HG02938 (cell line): ENCODE measurements around the gene SAMM50.
"Not testable (repeated sequence)": the region's sequence is repeated elsewhere in the genome, so short reads cannot be mapped to it uniquely, and the experiment has no call there.

ENCODE experiments used
- ATAC-seq: cut with Tn5 transposase; IDR thresholded peaks from one replicate; pipeline ENCODE4 v1.9.1; 2021; ENCODE audit warnings: mild to moderate bottlenecking, moderate library complexity; ENCODE audit not compliant: unreplicated experiment

The SAMM50 gene

DNA sequence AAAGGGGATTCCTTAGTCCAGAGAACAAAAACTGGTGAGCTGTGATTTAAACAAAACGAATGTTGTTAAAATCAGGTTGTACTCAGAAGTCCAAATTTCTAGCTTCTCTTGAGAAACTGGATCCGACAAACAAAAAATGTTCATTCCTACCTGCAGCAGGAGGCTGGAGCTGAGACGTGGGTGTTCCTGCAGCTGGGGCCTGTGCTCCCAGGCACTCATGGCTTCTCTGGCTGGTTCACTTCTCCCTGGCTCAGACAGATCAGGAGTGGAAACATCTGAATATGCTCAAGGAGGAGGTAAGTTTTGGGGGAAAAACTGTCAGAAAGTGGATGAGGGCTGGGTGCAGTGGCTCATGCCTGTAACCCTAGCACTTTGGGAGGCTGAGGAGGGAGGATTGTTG is 44.1 kb downstream of the SAMM50 start:
- ATAC-seq = no peak

- no peak for ATAC-seq
Observed at GRCh38 chr22:44000123-44000522, 44.9 kb downstream of the SAMM50 start.

GRCh38 chr22:44001521-44001920 is 46.3 kb downstream of the SAMM50 start:
- no peak for ATAC-seq

GRCh38 chr22:44002324-44002723 is 47.1 kb downstream of the SAMM50 start:
- no peak for ATAC-seq

GRCh38 chr22:44002997-44003396 is 47.8 kb downstream of the SAMM50 start:
- no peak for ATAC-seq

- no peak for ATAC-seq
Observed at GRCh38 chr22:44003405-44004103, 48.3 kb downstream of the SAMM50 start.

DNA sequence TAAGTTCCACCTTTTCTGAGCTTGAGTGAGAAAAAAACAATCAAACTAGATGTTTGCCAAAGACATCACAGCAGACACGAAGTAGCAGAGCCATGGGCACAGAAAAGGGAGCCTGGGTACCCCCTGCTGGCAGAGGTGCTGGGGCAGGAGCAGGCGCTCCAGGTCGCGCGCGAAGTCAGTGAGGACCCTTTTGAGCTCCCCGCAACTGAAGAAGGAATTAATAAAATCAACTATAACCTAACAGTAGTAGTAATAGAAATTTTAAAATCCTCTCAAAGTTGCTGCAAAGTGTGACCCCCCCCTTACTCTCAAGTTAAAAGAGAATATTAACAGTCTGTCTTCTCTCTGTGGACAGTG is 48.8 kb downstream of the SAMM50 start:
- no peak for ATAC-seq

DNA sequence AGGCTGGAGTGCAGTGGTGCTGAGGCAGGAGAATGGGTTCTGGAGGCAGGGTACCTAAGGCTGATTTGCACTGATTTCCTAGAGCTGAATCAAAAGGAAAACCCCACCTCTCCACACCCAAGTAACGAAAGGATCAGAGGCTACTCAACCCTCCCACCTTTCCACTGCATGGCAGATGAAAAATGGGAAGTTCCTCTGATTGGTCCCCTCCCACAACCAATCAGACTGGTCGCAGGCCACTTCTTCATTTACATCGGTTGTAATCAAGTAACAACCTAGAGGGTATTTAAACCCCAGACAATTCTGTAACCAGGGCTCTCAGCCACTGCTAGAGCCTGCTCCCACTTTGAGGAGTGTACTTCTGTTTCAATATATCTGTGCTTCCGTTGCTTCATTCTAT is 50.3 kb downstream of the SAMM50 start:
- no peak for ATAC-seq

GRCh38 chr22:44012162-44012561 is 56.9 kb downstream of the SAMM50 start:
- ATAC-seq = no peak

DNA sequence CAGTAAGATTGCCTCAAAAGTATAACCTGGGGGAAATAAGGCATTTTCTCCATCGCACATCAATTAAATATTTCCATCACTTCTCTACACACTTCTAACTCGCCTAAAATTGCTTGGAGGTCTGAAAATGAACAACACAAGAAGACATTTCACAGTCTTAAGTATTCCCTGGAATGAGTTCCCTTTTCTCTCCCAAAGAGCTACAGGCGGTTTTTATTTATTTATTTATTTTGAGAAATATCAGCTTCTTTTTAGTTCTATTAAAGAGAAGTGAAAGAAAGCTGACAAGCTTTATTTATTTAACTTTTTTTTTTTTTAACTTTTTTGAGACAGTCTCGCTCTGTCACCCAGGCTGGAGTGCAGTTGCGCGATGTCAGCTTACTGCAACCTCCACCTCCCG is 57.3 kb downstream of the SAMM50 start:
- ATAC-seq = no peak

- ATAC-seq = no peak
Observed at GRCh38 chr22:44014241-44014640, 59.0 kb downstream of the SAMM50 start.

GRCh38 chr22:44016586-44016985 is 61.3 kb downstream of the SAMM50 start:
- ATAC-seq = not testable (repeated sequence)

GRCh38 chr22:44018594-44018993 is 63.4 kb downstream of the SAMM50 start:
- ATAC-seq = no peak

DNA sequence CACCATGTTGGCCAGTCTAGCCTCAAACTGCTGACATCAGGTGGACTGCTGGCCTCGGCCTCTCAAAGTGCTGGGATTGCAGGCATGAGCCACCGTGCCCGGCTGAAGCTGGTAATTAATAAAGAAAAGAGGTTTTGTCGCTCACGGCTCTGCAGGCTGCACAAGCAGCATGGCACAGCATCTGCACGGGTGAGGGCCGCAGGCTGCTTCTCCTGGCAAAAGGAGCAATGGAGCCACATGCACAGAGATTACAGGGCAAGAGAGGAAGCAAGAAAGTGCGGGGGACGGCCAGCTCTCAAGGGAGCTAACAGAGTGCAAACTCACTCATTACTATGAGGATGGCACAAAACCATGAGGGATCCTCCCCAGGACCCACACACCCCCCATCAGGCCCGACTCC is 64.2 kb downstream of the SAMM50 start:
- no peak for ATAC-seq

GRCh38 chr22:44019846-44020245 is 64.6 kb downstream of the SAMM50 start:
- ATAC-seq = no peak

GRCh38 chr22:44020981-44021380 is 65.7 kb downstream of the SAMM50 start:
- no peak for ATAC-seq

DNA sequence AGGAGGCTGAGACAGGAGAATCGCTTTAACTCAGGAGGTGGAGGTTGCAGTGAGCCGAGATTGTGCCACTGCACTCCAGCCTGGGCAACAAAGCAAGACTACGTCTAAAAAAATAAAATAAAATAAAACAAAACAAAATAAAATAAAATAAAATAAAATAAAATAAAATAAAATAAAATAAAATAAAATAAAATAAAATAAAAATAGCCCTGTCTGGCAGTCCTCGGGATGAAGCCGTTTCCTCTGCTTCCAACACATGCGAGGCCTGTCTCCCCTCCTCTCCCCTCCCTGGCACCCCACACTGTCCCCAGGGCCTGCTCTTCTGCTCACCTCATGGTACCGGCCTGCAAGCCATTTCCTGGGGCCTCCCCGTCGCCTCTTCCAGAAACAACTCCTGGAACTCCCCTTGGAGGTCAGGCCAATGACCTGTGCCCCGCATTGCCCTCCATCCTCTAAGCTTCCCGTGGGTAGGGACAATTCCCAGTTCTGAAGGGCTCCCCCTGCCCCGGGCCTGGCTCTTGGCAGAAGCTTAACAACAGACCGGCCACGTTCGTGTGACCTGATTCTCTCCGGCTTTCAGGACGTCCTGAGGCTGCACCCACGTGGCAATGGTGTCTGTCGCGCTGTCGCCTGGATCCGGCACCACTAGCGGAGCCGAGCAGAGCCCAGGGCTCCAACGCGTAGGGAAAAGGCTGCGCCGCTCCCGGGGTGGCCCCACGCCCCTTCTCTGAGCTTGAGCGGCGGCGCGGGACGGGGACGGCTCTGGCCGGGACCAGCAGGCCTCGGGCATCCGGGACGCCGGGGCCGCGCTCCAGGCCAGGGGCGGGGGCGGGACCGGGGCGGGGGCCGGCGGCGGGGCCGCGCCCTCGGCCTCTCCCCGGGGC is 68.4 kb downstream of the SAMM50 start:
- ATAC-seq = no peak

DNA sequence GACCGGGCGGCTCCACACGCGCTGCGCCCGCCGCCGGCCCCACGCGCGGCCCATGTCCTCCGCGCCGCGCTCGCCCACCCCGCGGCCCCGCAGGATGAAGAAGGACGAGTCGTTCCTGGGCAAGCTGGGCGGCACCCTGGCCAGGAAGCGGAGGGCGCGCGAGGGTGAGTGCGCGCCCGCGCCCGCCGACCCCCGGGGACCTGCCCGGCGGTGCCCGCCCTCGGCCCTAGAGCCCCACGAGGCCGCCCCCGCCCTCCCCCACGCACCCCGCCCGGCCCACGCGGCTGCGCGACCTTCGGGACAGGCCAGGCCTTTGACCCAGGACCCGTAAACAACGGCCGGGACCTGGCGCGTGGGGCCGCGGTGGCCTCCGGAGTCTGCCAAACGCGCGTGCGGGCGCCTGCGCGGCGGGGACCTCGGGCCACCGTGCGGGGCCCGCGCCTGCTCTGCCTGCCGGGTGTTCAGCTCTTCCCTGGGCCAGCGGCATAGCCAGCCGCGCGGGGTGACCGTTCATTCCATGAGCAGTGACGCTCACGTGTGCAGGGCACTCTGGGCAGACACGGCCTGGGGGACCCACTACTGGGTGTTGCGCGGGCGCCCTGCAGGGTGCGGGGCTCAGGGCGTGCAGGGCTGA is 69.2 kb downstream of the SAMM50 start, which contains the start of gene PARVB:
Gene PARVB (plus strand): TSS at position 15 of the 634 bp plus-strand sequence. CDS start 38 bp downstream, at position 53.
- ATAC-seq = no peak

DNA sequence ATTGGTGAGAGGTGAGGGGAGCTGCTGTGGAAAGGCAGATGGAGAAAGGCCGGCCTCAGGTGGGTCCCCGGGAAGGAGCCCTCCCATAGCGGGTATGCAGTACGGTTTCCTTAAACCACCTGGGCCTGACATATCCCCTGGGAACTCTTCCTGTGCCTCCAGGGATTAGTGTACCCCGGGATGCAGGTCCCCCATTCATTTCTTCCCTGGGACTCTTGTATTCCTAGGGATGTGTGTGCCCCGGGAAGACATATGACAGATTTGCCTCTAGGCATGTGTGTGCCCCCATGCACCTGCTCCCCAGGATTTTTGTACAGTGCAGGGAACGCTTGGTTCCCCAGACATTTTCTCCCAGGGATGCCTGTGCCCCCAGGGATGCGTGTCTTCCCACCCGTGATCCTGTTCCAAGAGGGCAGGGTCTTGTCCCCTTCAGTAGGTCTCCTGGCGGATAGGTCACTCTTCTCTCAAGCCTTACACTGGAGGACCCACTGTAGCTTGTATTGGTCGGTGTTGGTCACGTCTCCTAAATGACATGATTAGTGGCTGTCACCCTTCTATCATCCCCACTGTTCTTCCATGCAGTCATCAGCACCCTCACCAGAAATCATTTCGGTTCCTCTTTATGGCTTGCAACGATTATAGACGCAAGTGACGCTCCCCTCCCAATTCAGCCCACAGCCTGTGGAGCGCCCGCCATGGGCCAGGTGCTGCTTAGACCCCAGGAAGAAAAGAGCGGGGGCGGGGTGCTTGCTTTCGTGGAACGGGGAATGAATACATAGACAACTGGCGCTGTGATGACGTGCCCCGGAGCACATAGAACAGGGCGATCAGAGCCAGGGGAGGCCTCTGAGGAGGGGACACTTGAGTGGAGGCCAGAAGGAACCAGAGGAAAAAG is 70.2 kb downstream of the SAMM50 start:
- ATAC-seq = peak; percentile 57

DNA sequence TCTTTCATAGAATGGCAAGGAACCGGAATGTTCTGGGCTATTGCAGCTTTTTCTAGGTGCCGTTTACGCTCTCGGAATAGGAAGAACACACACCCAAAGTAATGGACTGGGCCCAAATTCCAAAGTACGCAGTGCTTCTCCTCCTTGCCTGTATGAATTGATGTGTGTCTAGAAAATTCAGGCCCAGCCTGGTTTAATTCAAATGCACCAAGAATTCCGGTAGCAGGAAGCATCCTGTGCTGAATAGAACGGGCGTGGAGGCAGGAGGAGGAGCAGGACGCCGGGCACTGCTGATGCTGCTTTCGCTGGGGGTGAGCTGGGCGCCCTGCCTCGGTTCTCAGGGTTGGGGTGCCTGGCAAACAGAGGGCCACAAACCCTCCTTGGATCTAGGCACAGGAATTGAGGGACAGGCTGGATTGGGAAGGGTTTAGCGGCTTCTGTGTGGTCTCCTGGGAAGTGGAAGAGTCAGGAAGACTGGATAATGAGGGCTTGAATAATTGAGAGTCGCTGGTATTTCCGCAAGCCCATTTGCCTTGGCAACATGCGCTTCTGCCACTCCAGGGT is 70.9 kb downstream of the SAMM50 start:
- no peak for ATAC-seq
